ENCODE data around the gene CLDN6.

Gene CLDN6

GRCh38 chr16:2967721-2968161 lies 50.2 kb downstream of the CLDN6 start:
- Mint-ChIP-seq H3K4me3 (no peak overlapping the region), H3K27ac (no peak overlapping the region), H3K27me3 (ENCODE audit: low read depth, poor library complexity) (peaks cover 16% of the 10 kb centered on the region)

GRCh38 chr16:2967211-2967631 lies 50.8 kb downstream of the CLDN6 start:
- peaks cover 26% of the 10 kb centered on the region for H3K4me1 Mint-ChIP-seq
- H3K36me3 Mint-ChIP-seq (ENCODE audit: low read depth): no peaks in the 10 kb centered on the region
- H3K9me3 Mint-ChIP-seq: no peaks in the 10 kb centered on the region
- H3K4me3 Mint-ChIP-seq: no peak overlapping the region
- DNase-seq: no peak
- H3K27ac Mint-ChIP-seq: no peak overlapping the region
- peaks cover 16% of the 10 kb centered on the region for H3K27me3 Mint-ChIP-seq (ENCODE audit: low read depth, poor library complexity)
- TF ChIP-seq CTCF (IDR thresholded peaks at IDR 0.05): no peak

More at GRCh38 chr16:2967721-2968161, 50.2 kb downstream of the CLDN6 start:
- no peaks in the 10 kb centered on the region for H3K9me3 Mint-ChIP-seq
- DNase-seq: no peak
- peaks cover 31% of the 10 kb centered on the region for H3K4me1 Mint-ChIP-seq
- TF ChIP-seq CTCF (IDR thresholded peaks at IDR 0.05): no peak
- no peaks in the 10 kb centered on the region for H3K36me3 Mint-ChIP-seq (ENCODE audit: low read depth)

GRCh38 chr16:2966808-2967191 lies 51.2 kb downstream of the CLDN6 start:
- Mint-ChIP-seq H3K36me3 (ENCODE audit: low read depth) (no peaks in the 10 kb centered on the region), H3K9me3 (no peaks in the 10 kb centered on the region), H3K27ac (no peak overlapping the region), H3K27me3 (ENCODE audit: low read depth, poor library complexity) (peaks cover 20% of the 10 kb centered on the region), H3K4me3 (no peak overlapping the region), H3K4me1 (peaks cover 22% of the 10 kb centered on the region)
- no peak for DNase-seq
- TF ChIP-seq CTCF (IDR thresholded peaks at IDR 0.05): no peak

GRCh38 chr16:2966043-2966807 lies 51.8 kb downstream of the CLDN6 start:
- no peak for TF ChIP-seq CTCF (IDR thresholded peaks at IDR 0.05)
- Mint-ChIP-seq H3K4me1 (peaks cover 21% of the 10 kb centered on the region), H3K4me3 (no peak overlapping the region), H3K9me3 (no peaks in the 10 kb centered on the region), H3K27me3 (ENCODE audit: low read depth, poor library complexity) (peaks cover 23% of the 10 kb centered on the region), H3K36me3 (ENCODE audit: low read depth) (no peaks in the 10 kb centered on the region), H3K27ac (no peak overlapping the region)
- DNase-seq: no peak
